Stimulated activated memory B cell treated with anti-CD40 and anti-IgM and Interleukin-4, amounts not matched to agents 10 μg/mL and 1 μg/mL and 100 μg/mL, for 72 hours (primary cell): Measurements from ENCODE around the gene CBLB.

Experiments used
- ATAC-seq: fragments of 150-1000 bp; cut with Tn5 transposase; 2 replicates; pipeline ENCODE4 v1.10.0; 2021
- H3K27ac Mint-ChIP-seq: one replicate; pipeline ENCODE4 v1.8.0; 2022; ENCODE audit warnings: mild to moderate bottlenecking, mixed read lengths
- H3K27me3 Mint-ChIP-seq: one replicate; pipeline ENCODE4 v1.8.0; 2022; ENCODE audit warnings: mixed read lengths
- H3K36me3 Mint-ChIP-seq: one replicate; pipeline ENCODE4 v1.8.0; 2022; ENCODE audit warnings: mixed read lengths
- H3K4me1 Mint-ChIP-seq: one replicate; pipeline ENCODE4 v1.8.0; 2022; ENCODE audit warnings: mixed read lengths
- H3K4me3 Mint-ChIP-seq: one replicate; pipeline ENCODE4 v1.8.0; 2022; ENCODE audit warnings: mild to moderate bottlenecking, moderate library complexity, mixed read lengths
- H3K9me3 Mint-ChIP-seq: one replicate; pipeline ENCODE4 v1.8.0; 2022; ENCODE audit warnings: mixed read lengths

CBLB gene

DNA sequence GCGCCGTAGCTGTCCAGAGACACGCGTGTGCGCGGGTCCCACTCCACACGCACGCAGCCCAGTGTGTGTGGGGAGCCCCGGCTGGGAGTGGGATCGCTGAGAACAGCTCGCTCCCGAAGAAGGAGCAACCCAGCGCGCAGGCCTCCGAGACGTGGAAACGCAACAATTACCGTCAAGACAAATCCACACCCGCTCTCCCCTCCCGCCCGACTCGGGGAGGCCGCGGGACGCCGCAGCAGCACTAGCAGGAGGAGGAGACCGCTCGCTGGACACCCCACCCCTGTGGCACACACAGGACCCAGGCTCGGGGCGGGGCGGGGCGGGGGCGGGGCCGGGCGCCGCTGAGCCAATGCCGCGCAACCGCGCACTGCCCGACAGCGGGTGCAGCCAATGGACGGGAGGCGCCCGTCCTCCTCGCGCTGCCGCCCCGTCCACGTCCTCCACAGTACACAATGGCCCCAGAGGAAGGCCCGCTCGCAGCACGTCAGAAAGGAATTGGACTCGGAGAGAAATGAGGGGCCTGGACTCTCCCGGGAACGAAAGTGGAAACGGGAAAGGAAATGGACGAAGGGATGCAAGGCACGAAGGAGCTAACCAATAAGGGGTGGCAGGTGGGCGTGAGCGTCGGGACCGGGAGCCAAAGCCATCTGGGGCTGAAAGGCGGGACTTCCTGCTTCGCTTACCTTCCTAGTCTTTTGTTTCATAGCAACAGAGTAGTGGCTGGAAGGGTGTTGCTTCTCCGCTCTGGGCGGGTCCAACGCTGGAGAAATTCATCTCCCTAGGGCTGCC is at the start of gene CBLB:
TSS of gene CBLB (minus strand) at position 271 of the 789 bp plus-strand sequence. CDS start 1,435 bp downstream, outside the sequence.
- peak within 1 kb of the TSS; percentile 90 for H3K27ac Mint-ChIP-seq

DNA sequence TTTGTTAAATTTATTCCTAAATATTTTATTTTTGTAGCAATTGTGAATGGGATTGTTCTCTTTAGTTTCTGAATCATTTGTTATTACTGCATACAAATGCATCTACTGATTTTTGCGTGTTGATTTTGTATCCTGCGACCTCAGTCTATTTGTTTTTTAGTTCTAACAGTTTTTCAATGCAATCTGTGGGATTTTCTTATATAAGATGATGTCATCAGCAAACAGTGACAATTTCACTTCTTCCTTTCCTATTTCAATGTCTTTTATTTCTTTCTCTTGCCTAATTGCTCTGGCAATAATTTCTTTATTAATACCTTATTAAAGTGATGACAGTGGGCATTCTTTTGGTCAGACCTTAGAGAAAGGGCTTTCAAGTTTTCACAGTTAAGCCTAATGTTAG is 48.0 kb upstream of the CBLB start:
- H3K27ac Mint-ChIP-seq, result no peak overlapping the region
- no peak for ATAC-seq
- H3K4me1 Mint-ChIP-seq, result no peaks in the 10 kb centered on the region
- H3K4me3 Mint-ChIP-seq, result no peak overlapping the region
- H3K36me3 Mint-ChIP-seq, result peaks cover 5% of the 10 kb centered on the region
- peaks cover 13% of the 10 kb centered on the region for H3K9me3 Mint-ChIP-seq
- no peaks in the 10 kb centered on the region for H3K27me3 Mint-ChIP-seq

More for the DNA sequence above, at the start of gene CBLB:
- no peaks in the 10 kb centered on the region for H3K36me3 Mint-ChIP-seq
- ATAC-seq, result peak; percentile 98
- H3K27me3 Mint-ChIP-seq, result no peaks in the 10 kb centered on the region
- peak within 1 kb of the TSS; percentile 93 for H3K4me3 Mint-ChIP-seq
- H3K9me3 Mint-ChIP-seq, result no peaks in the 10 kb centered on the region
- peaks cover 30% of the 10 kb centered on the region for H3K4me1 Mint-ChIP-seq

DNA sequence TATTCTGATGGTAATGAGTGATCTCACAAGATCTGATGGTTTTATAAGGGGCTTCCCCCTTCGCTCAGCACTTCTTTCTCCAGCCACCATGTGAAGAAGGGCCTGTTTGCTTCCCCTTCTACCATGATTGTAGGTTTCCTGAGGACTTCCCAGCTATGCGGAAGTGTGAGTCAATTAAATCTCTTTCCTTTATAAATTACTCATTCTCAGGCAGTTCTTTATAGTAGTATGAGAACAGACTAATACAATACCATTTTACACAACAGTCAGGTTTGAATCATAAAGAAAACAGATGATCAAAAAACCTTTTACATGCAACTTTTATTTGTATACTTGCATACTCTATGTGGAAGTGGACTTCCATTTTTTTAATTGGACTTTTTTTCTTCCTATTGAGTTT is 46.7 kb upstream of the CBLB start:
- H3K9me3 Mint-ChIP-seq, result peaks cover 13% of the 10 kb centered on the region
- H3K27me3 Mint-ChIP-seq, result no peaks in the 10 kb centered on the region
- ATAC-seq, result no peak
- H3K4me1 Mint-ChIP-seq, result no peaks in the 10 kb centered on the region
- peaks cover 1% of the 10 kb centered on the region for H3K36me3 Mint-ChIP-seq
- no peak overlapping the region for H3K27ac Mint-ChIP-seq
- H3K4me3 Mint-ChIP-seq, result no peak overlapping the region

DNA sequence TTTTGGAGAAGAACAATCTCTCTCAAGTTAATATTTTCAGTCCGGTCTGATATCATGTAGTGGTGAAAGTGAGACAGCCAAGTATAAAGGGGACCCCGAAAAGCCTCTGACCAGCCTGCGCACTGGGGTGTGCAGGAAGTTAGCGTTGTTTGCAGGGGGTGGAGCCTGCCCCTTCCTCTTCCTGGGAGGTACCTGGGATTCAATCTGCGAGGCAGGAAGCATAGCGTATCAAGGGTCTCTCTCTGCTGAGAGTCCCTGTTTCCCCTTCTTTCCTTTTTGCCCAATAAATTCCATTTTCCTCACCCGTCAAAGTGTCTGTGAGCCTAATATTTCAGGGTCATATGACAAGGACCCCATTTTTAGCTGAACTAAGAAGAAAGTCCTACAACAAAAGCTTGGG is 44.8 kb upstream of the CBLB start:
- H3K4me3 Mint-ChIP-seq, result no peak overlapping the region
- no peak for ATAC-seq
- H3K27me3 Mint-ChIP-seq, result no peaks in the 10 kb centered on the region
- H3K9me3 Mint-ChIP-seq, result peaks cover 4% of the 10 kb centered on the region
- H3K27ac Mint-ChIP-seq, result no peak overlapping the region
- H3K4me1 Mint-ChIP-seq, result no peaks in the 10 kb centered on the region
- no peaks in the 10 kb centered on the region for H3K36me3 Mint-ChIP-seq

DNA sequence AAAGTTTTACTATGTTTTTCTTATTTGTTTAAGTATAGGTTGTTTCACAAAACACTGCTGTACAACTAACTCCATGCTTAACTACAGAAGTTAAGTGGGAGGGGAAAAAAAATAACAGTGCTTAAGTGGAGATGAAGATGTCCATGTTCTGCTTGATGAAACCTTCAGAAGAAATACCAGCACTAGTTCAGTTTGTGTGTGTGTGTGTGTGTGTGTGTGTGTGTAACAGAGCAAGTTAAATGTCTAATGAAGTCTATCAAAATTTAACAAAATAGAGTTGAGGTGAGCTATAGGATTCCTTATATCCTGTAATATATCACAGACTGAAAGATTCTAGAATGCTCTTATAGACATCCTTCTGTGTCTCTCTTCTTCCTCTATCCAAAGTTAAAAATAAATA is 44.1 kb upstream of the CBLB start:
- Mint-ChIP-seq H3K27ac (no peak overlapping the region), H3K27me3 (no peaks in the 10 kb centered on the region), H3K9me3 (peaks cover 4% of the 10 kb centered on the region), H3K4me1 (no peaks in the 10 kb centered on the region), H3K36me3 (no peaks in the 10 kb centered on the region), H3K4me3 (no peak overlapping the region)
- ATAC-seq, result no peak

DNA sequence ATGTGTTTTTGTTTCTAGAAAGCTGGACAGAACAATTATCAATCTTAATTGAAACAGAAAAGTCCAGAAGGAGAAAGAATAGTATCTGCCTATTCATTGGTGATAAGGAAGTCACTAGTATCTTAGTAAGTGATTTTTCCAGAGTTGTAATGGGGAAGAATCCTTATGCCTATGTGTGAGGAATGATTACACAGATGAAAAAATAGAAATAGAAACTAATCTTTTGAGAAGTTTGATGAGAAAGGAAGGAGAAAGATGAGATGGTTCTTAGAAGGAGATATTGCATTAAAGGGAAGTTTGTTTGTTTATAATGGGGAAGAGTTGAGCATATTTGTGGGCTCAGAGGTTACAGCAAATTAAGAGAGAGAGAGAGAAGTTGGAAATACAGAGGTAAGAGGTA is 42.7 kb upstream of the CBLB start:
- Mint-ChIP-seq H3K27ac (no peak overlapping the region), H3K27me3 (no peaks in the 10 kb centered on the region), H3K4me1 (no peaks in the 10 kb centered on the region), H3K36me3 (no peaks in the 10 kb centered on the region), H3K4me3 (no peak overlapping the region), H3K9me3 (peaks cover 4% of the 10 kb centered on the region)
- ATAC-seq, result no peak

DNA sequence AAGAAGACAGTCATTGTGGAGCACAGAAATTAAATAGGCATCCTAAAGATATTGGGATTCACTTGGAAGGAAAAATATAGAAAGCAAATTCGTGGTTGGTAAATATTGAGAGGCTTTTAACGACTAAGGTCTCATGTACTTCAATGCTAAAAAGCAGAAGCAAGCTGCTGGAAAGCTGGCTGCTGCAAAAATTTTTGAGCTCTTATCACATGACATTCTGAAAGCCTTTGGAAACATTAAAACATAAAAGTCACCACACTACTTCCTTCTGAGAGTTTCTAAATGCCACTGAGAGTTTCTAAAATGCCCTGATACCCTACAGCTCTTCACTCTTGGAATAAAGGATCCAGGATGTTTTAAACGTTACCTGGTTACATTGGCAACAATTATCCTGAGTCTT is 39.0 kb upstream of the CBLB start:
- H3K36me3 Mint-ChIP-seq, result no peaks in the 10 kb centered on the region
- peak; percentile 82 for ATAC-seq
- no peak overlapping the region for H3K27ac Mint-ChIP-seq
- no peaks in the 10 kb centered on the region for H3K27me3 Mint-ChIP-seq
- no peak overlapping the region for H3K4me3 Mint-ChIP-seq
- no peaks in the 10 kb centered on the region for H3K4me1 Mint-ChIP-seq
- no peaks in the 10 kb centered on the region for H3K9me3 Mint-ChIP-seq

DNA sequence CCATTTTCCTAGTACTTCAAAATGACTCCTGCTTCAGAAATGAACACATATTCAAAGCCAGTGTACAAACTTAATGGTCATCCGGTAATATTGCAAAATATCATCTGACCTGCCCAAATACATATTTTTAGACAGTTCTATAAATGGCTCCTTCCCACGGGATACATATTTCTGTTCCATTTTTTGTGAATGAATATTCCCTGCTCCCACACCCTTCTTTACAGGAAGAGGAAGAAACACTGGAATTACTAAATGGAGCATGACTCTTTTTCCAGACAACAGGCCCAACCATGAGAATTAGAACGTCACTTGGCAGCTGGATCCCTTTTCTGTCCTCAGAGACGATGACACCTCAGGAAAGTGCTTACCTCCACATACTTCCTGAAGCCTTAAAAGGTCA is 38.0 kb upstream of the CBLB start:
- Mint-ChIP-seq H3K4me1 (no peaks in the 10 kb centered on the region), H3K9me3 (no peaks in the 10 kb centered on the region), H3K4me3 (no peak overlapping the region), H3K36me3 (no peaks in the 10 kb centered on the region), H3K27ac (no peak overlapping the region), H3K27me3 (no peaks in the 10 kb centered on the region)
- ATAC-seq, result no peak

DNA sequence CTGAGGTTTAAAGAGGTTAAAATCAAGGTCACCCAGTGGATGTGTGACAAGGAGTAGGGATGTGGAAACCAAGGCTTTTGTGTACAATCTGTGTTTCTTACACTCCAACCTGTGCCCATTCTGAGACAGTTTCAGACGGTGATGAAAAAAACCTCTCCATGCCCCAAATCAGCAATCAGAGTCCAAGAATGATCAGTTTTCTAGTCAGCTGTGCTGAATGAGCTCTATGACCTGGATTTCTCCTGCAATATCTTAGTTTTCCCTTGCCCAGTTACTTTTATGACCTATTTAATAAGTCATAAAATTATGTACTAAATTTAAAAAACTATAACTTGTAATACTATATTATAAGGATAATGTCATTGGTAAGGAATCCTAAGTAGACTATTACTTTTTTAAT is 37.5 kb upstream of the CBLB start:
- H3K27ac Mint-ChIP-seq, result no peak overlapping the region
- H3K4me3 Mint-ChIP-seq, result no peak overlapping the region
- no peaks in the 10 kb centered on the region for H3K4me1 Mint-ChIP-seq
- no peaks in the 10 kb centered on the region for H3K9me3 Mint-ChIP-seq
- ATAC-seq, result no peak
- no peaks in the 10 kb centered on the region for H3K36me3 Mint-ChIP-seq
- no peaks in the 10 kb centered on the region for H3K27me3 Mint-ChIP-seq

DNA sequence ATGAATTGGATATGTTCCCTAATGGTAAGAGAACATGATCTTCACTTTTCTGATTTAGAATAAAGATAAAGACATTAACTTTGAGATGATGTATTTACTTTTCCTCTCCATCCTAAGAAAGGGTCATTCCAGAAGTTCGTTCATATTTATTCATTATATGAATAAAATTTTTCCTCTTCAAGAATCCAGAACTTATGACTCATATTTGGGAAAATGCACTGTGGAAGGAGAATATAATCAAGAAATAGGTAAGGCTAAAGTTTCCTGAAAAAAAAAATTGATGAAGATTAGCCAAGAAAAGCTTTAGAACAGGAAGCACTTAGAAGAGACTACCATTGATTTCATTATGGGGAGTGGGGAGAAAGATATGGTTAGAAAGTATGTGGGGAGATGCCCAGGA is 36.5 kb upstream of the CBLB start:
- Mint-ChIP-seq H3K27me3 (no peaks in the 10 kb centered on the region), H3K4me3 (no peak overlapping the region), H3K36me3 (no peaks in the 10 kb centered on the region), H3K4me1 (no peaks in the 10 kb centered on the region), H3K27ac (no peak overlapping the region), H3K9me3 (no peaks in the 10 kb centered on the region)
- no peak for ATAC-seq

DNA sequence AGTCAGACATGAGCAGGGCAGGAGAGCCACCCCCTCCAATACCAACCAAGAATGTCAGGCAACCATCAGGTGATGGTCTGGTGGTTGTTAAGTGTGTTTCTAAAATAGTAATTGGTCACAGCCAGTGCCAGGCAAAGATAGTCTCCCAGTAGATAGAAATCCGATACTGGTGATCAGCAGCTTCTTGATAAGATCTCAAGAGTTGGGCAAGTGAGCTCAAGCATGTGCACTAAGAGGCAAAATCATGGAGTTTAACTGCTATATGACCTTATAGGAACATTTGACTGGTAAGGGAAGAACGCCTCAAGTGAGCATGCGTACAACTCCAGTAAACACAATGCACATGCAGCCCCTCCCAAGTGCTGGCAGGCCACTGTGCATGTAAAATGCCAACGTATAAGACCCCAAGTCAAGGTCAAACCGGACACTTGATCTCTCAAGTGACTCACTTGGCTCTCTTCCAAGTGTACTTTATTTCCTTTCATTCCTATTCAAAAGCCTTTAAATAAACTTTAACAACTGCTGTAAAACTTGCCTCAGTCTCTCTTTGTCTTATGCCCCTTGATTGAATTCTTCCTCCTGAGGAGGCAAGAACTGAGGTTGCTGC is 36.0 kb upstream of the CBLB start:
- H3K9me3 Mint-ChIP-seq, result no peaks in the 10 kb centered on the region
- no peaks in the 10 kb centered on the region for H3K36me3 Mint-ChIP-seq
- no peaks in the 10 kb centered on the region for H3K27me3 Mint-ChIP-seq
- no peak overlapping the region for H3K4me3 Mint-ChIP-seq
- ATAC-seq, result no peak
- H3K4me1 Mint-ChIP-seq, result no peaks in the 10 kb centered on the region
- no peak overlapping the region for H3K27ac Mint-ChIP-seq

DNA sequence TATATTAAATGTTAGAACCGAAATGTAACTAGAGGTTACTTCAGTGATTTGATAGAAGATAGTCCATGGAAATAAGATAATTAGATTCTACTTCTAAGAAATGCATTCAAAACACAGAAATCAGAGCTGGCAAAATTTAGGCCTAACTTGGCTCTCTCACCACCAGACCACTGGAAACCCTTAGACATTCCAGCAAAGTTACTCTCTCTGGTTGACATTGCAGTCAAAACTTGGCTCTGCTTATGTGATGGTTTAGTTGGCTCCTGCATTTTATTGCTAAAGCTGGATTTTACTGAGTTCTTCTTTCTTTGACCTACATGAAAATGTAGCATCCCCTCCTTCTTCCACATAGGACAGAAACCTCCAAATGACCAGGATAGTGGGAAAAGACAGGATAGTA is 35.4 kb upstream of the CBLB start:
- ATAC-seq, result no peak
- H3K4me3 Mint-ChIP-seq, result no peak overlapping the region
- no peaks in the 10 kb centered on the region for H3K9me3 Mint-ChIP-seq
- H3K27me3 Mint-ChIP-seq, result no peaks in the 10 kb centered on the region
- H3K27ac Mint-ChIP-seq, result no peak overlapping the region
- no peaks in the 10 kb centered on the region for H3K36me3 Mint-ChIP-seq
- H3K4me1 Mint-ChIP-seq, result no peaks in the 10 kb centered on the region

DNA sequence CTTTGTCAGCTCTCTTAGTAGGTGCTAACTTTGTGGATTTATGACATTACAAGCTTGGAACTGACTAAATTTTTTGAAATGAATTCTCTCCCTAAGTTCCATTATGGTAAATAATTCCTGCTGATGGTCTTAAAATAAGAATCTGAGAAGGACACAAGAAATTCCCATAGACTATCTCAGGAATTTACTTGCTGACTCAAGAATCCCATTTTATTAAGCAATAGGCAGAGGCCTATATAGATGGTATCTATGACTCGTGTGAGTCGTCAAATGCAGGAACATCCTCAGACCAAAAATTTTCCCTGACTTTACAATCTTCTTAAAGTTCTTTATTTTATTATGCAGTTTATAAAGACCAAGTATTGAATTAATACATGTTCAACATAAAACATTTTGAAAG is 30.7 kb upstream of the CBLB start:
- no peaks in the 10 kb centered on the region for H3K36me3 Mint-ChIP-seq
- H3K27ac Mint-ChIP-seq, result no peak overlapping the region
- no peaks in the 10 kb centered on the region for H3K27me3 Mint-ChIP-seq
- H3K4me3 Mint-ChIP-seq, result no peak overlapping the region
- H3K4me1 Mint-ChIP-seq, result no peaks in the 10 kb centered on the region
- ATAC-seq, result no peak
- H3K9me3 Mint-ChIP-seq, result no peaks in the 10 kb centered on the region

DNA sequence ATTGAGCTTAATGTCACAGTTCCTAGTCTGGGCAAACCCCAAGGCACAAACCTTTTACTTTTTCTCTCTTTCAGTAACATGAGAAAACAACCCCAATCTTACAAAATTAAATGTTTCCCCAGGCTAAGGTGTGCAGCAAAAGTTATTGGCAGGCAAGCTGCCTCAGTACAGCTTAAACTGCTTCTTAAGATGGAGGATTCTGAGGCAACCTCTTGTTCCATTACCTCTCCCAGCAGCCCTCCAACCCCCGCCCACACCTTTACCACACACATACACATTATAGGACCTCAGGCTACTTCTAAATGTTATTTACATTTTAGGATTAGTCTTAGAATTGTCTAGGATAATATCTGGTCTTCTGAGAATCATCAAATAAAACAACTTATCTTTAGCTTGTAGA is 22.3 kb upstream of the CBLB start:
- Mint-ChIP-seq H3K4me3 (no peak overlapping the region), H3K4me1 (peaks cover 8% of the 10 kb centered on the region), H3K27me3 (no peaks in the 10 kb centered on the region), H3K9me3 (no peaks in the 10 kb centered on the region), H3K36me3 (no peaks in the 10 kb centered on the region), H3K27ac (peak overlapping the region; percentile 52)
- ATAC-seq, result no peak

DNA sequence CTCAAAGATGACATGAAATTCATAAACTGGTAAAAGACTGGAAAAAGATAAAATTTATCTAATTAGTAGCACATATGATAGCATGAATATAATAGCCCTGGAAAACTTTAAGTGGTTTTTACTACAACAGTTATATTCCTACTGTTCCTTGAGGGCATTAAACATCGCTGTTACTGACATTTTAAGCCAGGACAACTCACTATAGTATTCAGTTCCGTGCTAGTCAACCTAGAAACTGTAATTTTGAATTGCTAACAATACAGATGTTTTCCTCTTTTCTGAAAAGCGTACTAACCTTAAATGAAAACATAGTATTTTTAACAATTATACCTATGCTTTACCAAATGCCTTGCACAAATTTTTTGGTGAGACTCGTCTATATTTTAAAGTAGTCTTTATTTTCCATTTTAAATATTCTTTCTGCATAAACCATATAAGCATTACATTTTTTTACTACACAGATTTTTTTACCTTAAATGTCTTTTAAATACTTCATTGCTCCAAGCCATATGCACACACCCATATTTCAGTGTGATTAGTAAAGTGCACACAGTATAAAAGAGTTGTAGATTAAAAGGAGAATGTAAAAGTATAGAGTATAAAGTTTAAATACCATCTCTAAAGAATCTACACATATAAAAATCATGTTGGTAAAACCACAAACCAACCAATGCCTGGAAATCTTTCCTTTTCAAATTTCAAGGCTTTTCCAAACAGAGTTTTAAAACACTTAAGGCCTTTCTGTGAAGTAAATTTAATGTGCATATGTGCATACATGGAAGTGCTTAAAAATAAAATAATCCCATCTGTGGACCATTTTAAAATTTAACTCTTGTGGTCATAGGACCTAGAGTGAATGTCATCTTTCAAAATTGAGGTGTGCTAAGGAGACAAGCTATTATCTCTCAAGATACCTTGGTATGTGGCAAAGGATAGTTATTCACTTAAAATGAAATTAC is 20.1 kb upstream of the CBLB start:
- Mint-ChIP-seq H3K27me3 (no peaks in the 10 kb centered on the region), H3K27ac (no peak overlapping the region), H3K9me3 (no peaks in the 10 kb centered on the region), H3K4me3 (no peak overlapping the region), H3K36me3 (no peaks in the 10 kb centered on the region), H3K4me1 (peaks cover 8% of the 10 kb centered on the region)
- no peak for ATAC-seq
